Pulmonary artery endothelial cell (primary cell): Measurements from ENCODE around the gene FHOD3. TPM values are rescaled to one million over a fixed set of nuclear protein-coding genes. Genes with fewer than 3 reads are reported as not detected.
"Not testable (repeated sequence)": the region's sequence is repeated elsewhere in the genome, so short reads cannot be mapped to it uniquely, and the experiment has no call there.

Source experiments
- DNase-seq: peaks from one replicate; pipeline ENCODE4 v3.0.0-alpha.2; 2011; ENCODE audit warnings: low read depth, low spot score
- total RNA-seq: library from RNA; depleted of rRNA; stranded (reverse); fragments of >200 nt; gene quantifications from 2 replicates; pipeline ENCODE4 v1.2.3, GENCODE V29; 2014

The FHOD3 gene
- total RNA-seq, 1 donor from 2014 or later, result 0.07 TPM

- no peak for DNase-seq
Observed at GRCh38 chr18:36733150-36733549, 435.6 kb downstream of the FHOD3 start.

DNA sequence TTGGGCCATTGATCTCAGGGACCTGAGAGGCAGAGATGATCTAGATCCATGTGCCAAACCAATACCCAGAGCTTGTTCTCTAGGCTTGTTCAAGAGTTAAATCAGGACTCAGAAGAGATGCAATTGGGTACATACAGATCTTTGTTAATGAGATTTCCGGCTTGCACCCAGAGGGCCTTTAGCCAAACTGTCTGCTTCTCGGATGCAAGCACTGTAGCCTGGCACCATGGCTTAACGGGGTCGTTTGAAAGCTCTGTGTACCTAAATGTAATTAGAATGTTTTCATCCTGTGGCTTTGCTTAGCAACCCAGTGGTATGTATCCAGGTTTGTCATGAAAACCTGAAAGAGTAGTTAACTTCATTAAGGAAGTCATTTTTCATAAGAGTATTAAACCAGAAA, 437.1 kb downstream of the FHOD3 start:
- DNase-seq, result no peak

DNA sequence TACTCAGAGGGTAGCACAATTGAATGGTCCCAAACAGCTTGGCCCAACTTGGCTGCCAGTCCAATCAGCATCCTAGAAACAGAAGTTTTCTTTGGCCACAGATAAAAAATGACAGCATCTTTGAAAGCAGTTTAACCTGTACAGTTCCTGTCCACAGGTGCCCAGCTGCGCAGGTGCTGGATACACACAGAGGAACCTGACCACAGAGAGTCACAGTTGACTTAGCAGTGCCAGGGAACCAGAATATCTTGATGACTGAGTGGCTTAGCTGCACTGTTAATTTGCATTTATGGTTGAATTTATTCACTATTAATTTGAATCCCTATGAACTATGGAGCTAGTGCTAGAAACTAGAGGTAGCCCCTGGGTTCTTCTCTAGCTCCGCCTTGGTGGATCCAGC, 437.6 kb downstream of the FHOD3 start:
- no peak for DNase-seq

- no peak for DNase-seq
Observed at GRCh38 chr18:36736094-36736493, 438.6 kb downstream of the FHOD3 start.

DNA sequence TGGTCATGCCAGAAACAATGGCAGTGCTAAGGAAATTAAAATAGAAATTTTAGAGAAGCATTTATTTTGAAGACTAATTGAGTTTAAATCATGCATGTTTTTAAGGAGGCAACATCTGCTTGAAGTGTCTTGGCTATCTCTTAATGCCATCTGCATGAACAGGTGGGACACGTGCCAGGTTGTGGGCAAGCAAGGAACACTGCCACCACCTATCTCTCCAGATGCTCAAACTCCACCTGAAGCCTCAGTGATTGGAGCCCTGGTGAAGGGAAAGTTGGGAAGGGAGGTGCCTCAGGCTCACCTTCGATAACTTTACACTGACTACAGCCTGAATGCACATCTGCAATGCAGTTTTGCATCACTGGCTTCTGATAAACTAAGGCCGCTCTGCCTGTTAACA, 439.8 kb downstream of the FHOD3 start:
- no peak for DNase-seq

DNA sequence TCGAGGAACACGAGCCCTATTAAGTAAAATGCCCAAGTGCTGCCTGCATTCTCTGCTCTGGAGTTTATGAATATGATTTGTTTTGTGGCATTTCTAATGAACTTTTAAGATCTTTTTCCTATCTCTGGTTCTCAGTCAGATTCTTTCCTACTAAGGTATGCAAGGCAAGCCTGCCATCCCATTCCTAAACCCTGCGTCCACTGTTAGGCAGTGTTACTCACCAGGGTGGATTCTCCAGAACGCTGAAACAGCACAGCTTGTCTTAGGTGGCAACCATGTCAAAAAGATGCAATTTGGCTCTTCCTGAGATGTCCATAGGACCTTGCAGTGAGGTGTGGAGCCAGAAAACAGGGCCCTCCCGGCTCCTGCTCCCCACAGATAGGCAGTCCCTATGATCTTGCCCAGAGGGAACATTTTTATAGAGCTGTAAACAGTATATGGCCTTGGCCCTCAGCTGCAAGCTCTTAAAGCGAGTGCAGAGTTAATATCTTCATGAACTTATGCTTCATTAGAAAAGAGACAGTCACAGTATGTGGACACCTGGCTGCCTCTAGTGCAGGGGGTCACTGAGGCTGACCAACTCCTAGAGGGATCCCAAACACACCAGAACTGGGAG, 446.9 kb downstream of the FHOD3 start:
- no peak for DNase-seq

DNA sequence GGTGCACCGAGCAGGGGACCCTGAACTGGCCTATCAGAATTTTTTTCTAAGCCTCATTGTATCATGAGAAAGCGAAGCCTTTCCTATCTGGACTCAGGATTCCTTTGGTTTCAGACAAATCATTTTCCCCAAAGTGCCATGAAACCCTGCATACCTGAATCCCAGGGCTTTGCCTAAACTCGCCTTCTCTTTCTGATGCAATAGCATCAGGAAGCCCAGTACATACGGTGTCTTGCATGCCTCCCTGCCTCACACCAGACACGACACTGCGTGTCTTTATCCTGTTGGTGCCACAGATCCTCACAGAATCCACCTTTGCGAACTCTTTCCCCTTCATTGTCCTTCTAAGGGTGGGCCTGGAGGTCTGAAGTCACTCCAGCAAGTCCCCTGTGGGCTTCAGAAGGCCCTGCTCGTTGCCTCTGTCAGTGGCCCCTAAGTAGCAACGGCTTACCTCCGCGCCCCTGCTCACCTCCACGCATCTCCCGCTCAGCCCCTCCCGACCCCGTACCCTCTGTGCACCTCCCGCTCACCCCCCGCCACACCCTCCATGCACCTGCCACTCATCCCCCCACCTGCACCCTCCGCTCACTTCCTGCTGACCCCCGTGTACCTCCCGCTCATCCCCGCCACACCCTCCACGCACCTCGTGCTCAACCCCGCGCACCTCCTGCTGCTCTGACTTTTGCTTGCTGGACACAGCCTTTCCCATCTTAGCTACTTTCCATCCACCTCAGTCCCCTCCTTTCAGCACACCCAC, 447.9 kb downstream of the FHOD3 start:
- no peak for DNase-seq

GRCh38 chr18:36752929-36753865, 455.7 kb downstream of the FHOD3 start:
- DNase-seq, result no peak

- no peak for DNase-seq
Observed at GRCh38 chr18:36756242-36756641, 458.7 kb downstream of the FHOD3 start.

DNA sequence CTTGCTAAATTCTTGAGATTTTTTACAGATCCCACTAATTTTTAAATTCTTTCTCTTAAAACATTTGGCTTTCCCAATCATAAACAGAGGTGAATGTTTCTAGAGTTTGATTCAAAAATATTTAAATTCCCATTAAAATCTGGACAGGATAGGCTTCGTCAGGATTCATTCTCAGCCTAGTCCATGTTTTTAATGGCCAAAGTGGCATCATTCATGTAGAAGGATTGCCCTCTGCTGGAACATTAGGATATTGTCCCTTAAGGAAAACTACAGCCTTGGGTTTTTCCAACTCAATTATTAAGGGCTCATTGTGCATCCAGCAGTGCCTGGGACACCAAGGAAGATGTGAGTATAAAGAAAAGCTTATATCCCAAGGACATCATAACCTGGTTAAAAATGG, 459.6 kb downstream of the FHOD3 start:
- no peak for DNase-seq

DNA sequence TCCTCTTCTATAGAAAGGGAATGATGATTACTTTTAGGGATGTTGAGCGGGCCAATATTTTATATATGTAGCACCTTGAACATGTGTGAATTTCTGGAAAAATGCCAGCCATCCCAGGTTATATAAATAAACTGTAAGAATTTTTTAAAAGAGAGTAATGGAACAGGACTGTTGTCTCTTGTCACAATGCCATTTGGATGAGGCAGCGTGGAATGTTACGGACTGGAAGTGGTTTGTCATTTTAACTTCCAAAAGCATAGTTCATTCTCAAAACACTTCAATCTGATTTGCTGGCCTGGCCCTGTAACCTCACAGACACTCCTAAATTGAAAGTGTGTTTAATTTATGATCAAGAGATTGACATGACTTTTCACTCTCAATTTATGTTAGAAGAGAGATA, 460.5 kb downstream of the FHOD3 start:
- no peak for DNase-seq

DNA sequence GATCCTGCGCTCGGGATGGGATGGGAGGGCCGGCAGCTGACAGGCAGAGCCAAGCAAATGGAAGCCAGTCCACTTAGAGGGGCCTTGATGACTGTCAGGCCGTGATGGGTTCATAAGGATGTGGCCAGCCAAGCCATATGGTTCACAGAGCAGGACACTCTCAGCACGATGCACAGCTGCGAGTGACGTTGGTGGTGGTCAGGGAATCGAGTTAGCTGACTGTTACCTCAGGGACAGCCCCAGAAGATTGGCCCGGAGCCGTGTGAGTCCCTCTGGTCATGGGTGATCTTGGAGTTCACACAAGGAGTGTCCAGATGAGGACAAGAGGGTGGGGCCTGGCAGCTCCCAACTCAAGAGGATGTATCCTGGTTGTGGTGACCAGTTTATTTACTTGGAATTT, 461.1 kb downstream of the FHOD3 start:
- DNase-seq, result no peak

DNA sequence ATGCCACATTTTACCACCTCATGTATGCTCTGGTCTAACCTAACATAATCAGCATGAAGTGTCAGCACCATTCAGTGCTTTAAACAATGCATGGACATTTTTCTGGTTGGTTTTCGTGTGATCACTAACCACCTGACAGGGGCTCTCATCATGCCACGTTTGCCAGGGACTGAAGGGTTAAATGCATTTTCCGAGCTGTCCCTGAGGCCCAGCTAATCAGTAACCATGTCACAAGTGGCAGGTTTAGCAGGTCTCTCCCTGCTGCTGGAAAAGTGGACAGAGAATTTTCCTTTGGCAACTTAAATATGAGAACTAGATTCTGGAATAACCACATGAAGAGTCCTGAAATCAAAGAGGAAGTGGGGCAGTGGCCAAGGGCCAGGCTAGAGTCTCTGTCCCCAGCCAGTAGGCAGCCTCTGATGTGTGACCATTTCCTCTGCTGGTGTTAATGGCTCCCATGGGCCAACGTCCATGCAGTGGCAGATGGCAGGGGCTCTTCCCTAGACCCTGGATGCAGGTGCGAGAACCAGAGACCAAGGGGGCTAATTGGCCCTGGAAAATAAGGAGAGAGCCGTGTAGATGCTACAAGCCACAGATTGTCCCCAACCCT, 461.8 kb downstream of the FHOD3 start:
- no peak for DNase-seq

- DNase-seq, result no peak
Observed at GRCh38 chr18:36760598-36760997, 463.1 kb downstream of the FHOD3 start.

- no peak for DNase-seq
Observed at GRCh38 chr18:36761186-36761698, 463.7 kb downstream of the FHOD3 start.

DNA sequence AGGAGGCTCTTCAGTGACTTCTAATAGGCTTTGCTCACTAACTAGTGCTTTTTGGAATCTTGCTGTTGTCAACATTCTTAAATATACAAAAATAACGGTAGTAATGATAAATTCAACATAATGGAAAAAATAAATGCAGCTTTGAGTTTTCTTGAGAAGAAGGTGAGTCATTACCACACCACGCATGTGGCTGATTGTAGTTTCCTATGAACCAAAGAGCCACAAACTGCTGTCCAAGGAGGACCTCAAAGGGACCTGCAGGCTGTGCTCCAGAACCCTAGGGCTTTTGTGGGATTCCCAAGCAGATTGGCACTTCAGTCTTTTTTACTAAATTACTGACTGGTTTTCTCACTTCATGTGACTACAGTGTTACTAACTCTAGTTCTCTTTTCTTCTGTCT, 464.6 kb downstream of the FHOD3 start:
- no peak for DNase-seq

- DNase-seq, result not testable (repeated sequence)
Observed at GRCh38 chr18:36762965-36763364, 465.5 kb downstream of the FHOD3 start.

DNA sequence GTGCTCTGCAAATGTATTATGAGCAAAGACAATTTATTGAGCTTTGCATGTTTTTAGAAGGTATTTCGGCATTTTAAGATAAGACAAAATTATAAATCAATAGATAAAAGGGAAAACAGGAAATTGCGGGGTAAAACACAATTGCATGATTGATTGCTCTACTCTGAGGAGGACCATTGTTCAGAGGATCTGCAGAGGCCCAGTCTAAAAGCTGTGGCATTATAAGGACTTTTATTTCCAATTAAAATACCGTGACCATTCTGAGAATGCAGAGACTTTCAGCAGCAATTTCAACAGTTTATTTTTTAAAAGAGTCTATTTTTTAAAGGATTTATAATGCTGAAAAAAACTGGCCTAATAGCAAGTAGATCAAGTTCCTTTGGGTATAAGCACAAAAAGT, 469.3 kb downstream of the FHOD3 start:
- DNase-seq, result no peak

DNA sequence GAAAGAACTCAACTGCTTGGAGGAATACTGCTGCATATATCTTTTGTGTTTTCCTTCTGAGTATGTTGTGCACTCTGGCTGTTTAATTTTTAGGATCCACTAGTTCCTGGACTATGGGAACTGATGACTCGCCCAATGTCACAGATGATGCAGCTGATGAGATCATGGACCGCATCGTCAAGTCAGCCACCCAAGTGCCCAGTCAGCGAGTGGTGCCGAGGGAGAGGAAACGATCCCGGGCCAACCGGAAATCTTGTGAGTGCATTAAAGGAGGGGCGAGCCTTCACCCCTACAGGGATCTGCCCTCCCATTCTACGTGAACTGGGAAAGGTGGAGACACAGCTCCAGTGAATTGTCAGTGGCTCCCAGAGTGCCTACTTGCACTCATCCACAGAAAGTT, 471.7 kb downstream of the FHOD3 start:
- DNase-seq, result no peak

GRCh38 chr18:36769611-36770314, 472.2 kb downstream of the FHOD3 start:
- no peak for DNase-seq
